Occipital lobe (tissue), 2 donors: Measurements from ENCODE around the gene B3GALT2. TPM values are rescaled to one million over a fixed set of nuclear protein-coding genes. Genes with fewer than 3 reads are reported as not detected.
A peak's percentile ranks its signal among the peaks of the same experiment; 100 is the strongest.
"Not testable (repeated sequence)": the region's sequence is repeated elsewhere in the genome, so short reads cannot be mapped to it uniquely, and the experiment has no call there.

ENCODE experiments used
- DNase-seq: peaks from one replicate; lab custom pipeline; 2025; lab: John Stamatoyannopoulos, UW
- total RNA-seq: library from RNA; depleted of rRNA; stranded (reverse); fragments of >200 nt; gene quantifications from one replicate; pipeline ENCODE4 v1.2.3, GENCODE V29; 2014

The B3GALT2 gene
- total RNA-seq = 160 TPM

GRCh38 chr1:193185901-193186731 is at the start of gene B3GALT2:
TSS of gene B3GALT2 (minus strand) at chr1:193186613. CDS start at chr1:193181562, 5,051 bp downstream.
- peak; percentile 48 for DNase-seq

GRCh38 chr1:193234530-193234929 is 48.1 kb upstream of the B3GALT2 start:
- DNase-seq = no peak

- DNase-seq = not testable (repeated sequence)
Observed at GRCh38 chr1:193231146-193231545, 44.7 kb upstream of the B3GALT2 start.

GRCh38 chr1:193229136-193229535 is 42.7 kb upstream of the B3GALT2 start:
- no peak for DNase-seq

- DNase-seq = no peak
Observed at GRCh38 chr1:193222056-193222615, 35.7 kb upstream of the B3GALT2 start.

GRCh38 chr1:193221651-193222050 is 35.2 kb upstream of the B3GALT2 start:
- no peak for DNase-seq

GRCh38 chr1:193219391-193219790 is 33.0 kb upstream of the B3GALT2 start:
- DNase-seq = no peak

GRCh38 chr1:193216920-193217319 is 30.5 kb upstream of the B3GALT2 start:
- no peak for DNase-seq

- no peak for DNase-seq
Observed at GRCh38 chr1:193213998-193214397, 27.6 kb upstream of the B3GALT2 start.

GRCh38 chr1:193212637-193213036 is 26.2 kb upstream of the B3GALT2 start:
- no peak for DNase-seq

- no peak for DNase-seq
Observed at GRCh38 chr1:193211539-193211938, 25.1 kb upstream of the B3GALT2 start.

- DNase-seq = no peak
Observed at GRCh38 chr1:193210996-193211395, 24.6 kb upstream of the B3GALT2 start.

- no peak for DNase-seq
Observed at GRCh38 chr1:193201021-193201420, 14.6 kb upstream of the B3GALT2 start.

- no peak for DNase-seq
Observed at GRCh38 chr1:193199940-193200339, 13.5 kb upstream of the B3GALT2 start.

- DNase-seq = no peak
Observed at GRCh38 chr1:193192586-193192985, 6.2 kb upstream of the B3GALT2 start.

- no peak for DNase-seq
Observed at GRCh38 chr1:193190096-193190744, 3.8 kb upstream of the B3GALT2 start.

- no peak for DNase-seq
Observed at GRCh38 chr1:193189442-193190095, 3.2 kb upstream of the B3GALT2 start.

GRCh38 chr1:193188915-193189314 is 2.5 kb upstream of the B3GALT2 start:
- DNase-seq = not testable (repeated sequence)

GRCh38 chr1:193187114-193187513 is 701 bp upstream of the B3GALT2 start:
- DNase-seq = no peak

- no peak for DNase-seq
Observed at GRCh38 chr1:193185211-193185610, 1.2 kb downstream of the B3GALT2 start.

GRCh38 chr1:193184776-193185175 is 1.6 kb downstream of the B3GALT2 start:
- no peak for DNase-seq

- no peak for DNase-seq
Observed at GRCh38 chr1:193183019-193183627, 3.3 kb downstream of the B3GALT2 start.
